Stomach (tissue), 9 donors: ENCODE measurements around the gene MORF4L2. TPM values are rescaled to one million over a fixed set of nuclear protein-coding genes. Genes with fewer than 3 reads are reported as not detected.

Source experiments
- DNase-seq, 2 donors: peaks; one replicate each; pipeline versions ENCODE4 v3.0.0 to v3.0.0-alpha.2; 2013 to 2019
- H3K27ac ChIP-seq, 5 donors: fragments of 200-600 bp in 4 of 5; sonication (generic) in 4 of 5; one replicate each; pipeline ENCODE4 v1.5.1; 2013 to 2019; ENCODE audit warnings: mild to moderate bottlenecking in 1 of 5, moderate library complexity in 1 of 5
- H3K27me3 ChIP-seq, 3 donors: fragments of 200-600 bp; sonication (generic); one replicate each; pipeline ENCODE4 v1.5.1; 2017 to 2019; ENCODE audit warnings: mixed run types in 1 of 3
- H3K36me3 ChIP-seq, 4 donors: fragments of 200-600 bp; sonication (generic); 1 replicate in 3 of 4; 2 replicates in 1 of 4; pipeline ENCODE4 v1.5.1; 2016 to 2019
- H3K4me1 ChIP-seq, 4 donors: fragments of 200-600 bp; sonication (generic); one replicate each; pipeline ENCODE4 v1.5.1; 2016 to 2019
- H3K4me3 ChIP-seq, 4 donors: fragments of 200-600 bp; sonication (generic) in 3 of 4; one replicate each; pipeline ENCODE4 v1.5.1; 2016 to 2019; ENCODE audit warnings: mild to moderate bottlenecking in 1 of 4
- H3K9me3 ChIP-seq, 4 donors: fragments of 200-600 bp; sonication (generic); one replicate each; pipeline ENCODE4 v1.5.1; 2016 to 2019
- EP300 ChIP-seq: sonication (generic); formaldehyde crosslinking; IDR thresholded peaks from one replicate; pipeline ENCODE4 v1.6.1; 2017; ENCODE audit warnings: antibody characterized with exemption
- POLR2A ChIP-seq, 4 donors: fragments of 450-650 bp; IDR thresholded peaks; one replicate each; pipeline ENCODE4 v1.6.1; 2016; ENCODE audit warnings: antibody characterized with exemption in 4 of 4, control low read depth in 2 of 4, mild to moderate bottlenecking in 1 of 4, moderate library complexity in 1 of 4
- POLR2AphosphoS5 ChIP-seq, 3 donors: sonication (generic); formaldehyde crosslinking; IDR thresholded peaks; one replicate each; pipeline ENCODE4 v1.6.1; 2016; ENCODE audit warnings: antibody characterized with exemption in 3 of 3
- WGBS, 5 donors: extraction: QIAGEN DNeasy Blood & Tissue Kit in 3 of 5; methylation state at CpG; one replicate each; pipeline versions ENCODE4 v1.1.5 to v1.1.7; 2013 to 2018; 5-methylcytosine and 5-hydroxymethylcytosine counted together
- intact Hi-C: fragments of 100-400 bp; cut with DNase I; formaldehyde crosslinking; loops from one replicate; pipeline ENCODE4 v1.15.1; 2023; ENCODE audit warnings: low total_unique reads
- polyA plus RNA-seq, 3 donors: library from polyadenylated mRNA; stranded (reverse); fragments of 200-250 nt; gene quantifications; one replicate each; pipeline ENCODE4 v1.2.3, GENCODE V29; 2013
- total RNA-seq, 5 donors: library from RNA; depleted of rRNA; stranded (reverse); fragments of >200 nt; gene quantifications; one replicate each; pipeline versions ENCODE4 v1.1.0 to v1.2.3, GENCODE V29; 2014 to 2016
- TF ChIP-seq, protein P1 (sequence below), 7 experiments: fragments of 450-650 bp in 4 of 7; fragments of 200-600 bp in 3 of 7; sonication (generic) in 3 of 7; IDR thresholded peaks; one replicate each; pipeline ENCODE4 v1.5.1; 2016 to 2019; ENCODE audit warnings: antibody characterized with exemption in 7 of 7, control low read depth in 2 of 7, mild to moderate bottlenecking in 1 of 7
- donor health status: healthy with polysubstance abuse.
- donor health status: Bipolar disorder and iron deficiency.
- donor health status: healthy.

MORF4L2 gene
- total and polyA plus RNA-seq, 8 donors = 104 to 441 (median 249) TPM

DNA sequence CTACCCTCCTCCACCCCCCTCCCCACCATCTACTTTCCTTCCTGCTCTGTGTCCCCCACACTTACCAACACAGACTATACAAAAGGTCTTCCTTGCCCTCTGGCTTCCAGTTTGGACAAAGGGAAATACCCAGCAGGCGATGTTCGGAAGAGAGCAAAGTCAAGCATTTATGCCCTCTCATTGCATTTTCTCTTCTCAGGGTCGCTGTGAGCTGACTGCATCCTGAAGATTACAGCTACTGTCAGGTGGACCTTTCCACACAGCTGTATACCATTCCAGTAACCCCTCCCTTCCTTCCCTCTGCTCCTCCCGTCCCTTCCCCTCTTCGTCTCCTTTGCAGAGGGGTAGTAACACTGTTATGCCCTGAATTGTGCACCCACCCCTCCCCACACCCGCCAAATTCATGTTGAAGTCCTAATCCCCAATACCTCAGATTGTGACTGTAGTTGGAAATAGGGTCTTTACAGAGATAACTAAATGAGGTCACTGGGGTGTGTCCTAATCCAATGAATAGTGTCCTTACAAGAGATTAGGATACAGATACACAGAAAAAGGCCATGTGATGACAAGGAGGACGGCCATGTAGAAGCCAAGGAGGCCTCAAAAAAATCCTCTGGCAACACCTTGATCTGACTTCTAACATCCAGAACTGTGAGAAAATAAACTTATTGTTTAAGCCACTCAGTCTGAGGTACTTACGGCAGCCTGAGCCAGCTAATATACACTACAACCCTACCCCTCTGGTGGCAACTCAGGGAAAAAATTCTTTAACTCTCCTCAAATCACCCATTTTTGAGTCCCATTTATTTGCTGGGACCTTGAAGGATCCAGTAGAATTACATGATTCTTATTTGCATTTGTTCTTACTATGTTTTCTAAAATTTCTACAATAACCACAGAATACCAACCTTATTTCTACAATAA lies 11.7 kb downstream of the MORF4L2 start:
- TF ChIP-seq EP300 = no peak
- no peak for TF ChIP-seq POLR2AphosphoS5 (IDR thresholded peaks at IDR 0.05)
- no peak for TF ChIP-seq POLR2A (IDR thresholded peaks at IDR 0.05)
- TF ChIP-seq, protein P1, sequence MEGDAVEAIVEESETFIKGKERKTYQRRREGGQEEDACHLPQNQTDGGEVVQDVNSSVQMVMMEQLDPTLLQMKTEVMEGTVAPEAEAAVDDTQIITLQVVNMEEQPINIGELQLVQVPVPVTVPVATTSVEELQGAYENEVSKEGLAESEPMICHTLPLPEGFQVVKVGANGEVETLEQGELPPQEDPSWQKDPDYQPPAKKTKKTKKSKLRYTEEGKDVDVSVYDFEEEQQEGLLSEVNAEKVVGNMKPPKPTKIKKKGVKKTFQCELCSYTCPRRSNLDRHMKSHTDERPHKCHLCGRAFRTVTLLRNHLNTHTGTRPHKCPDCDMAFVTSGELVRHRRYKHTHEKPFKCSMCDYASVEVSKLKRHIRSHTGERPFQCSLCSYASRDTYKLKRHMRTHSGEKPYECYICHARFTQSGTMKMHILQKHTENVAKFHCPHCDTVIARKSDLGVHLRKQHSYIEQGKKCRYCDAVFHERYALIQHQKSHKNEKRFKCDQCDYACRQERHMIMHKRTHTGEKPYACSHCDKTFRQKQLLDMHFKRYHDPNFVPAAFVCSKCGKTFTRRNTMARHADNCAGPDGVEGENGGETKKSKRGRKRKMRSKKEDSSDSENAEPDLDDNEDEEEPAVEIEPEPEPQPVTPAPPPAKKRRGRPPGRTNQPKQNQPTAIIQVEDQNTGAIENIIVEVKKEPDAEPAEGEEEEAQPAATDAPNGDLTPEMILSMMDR (IDR thresholded peaks at IDR 0.05) = no peak
- Histone ChIP-seq H3K27me3 (no peaks in the 10 kb centered on the region), H3K4me1 (no peaks in the 10 kb centered on the region), H3K36me3 (peaks cover 0 to 54% (median 39%) of the 10 kb centered on the region in 4 donors), H3K9me3 (no peaks in the 10 kb centered on the region), H3K27ac (no peak overlapping the region), H3K4me3 (no peak overlapping the region)
- WGBS, 5 donors = 71 to 89% (median 80%) methylated on average over 8 of the region's 8 CpGs
- intact Hi-C loops = no loop called here
- DNase-seq = no peak

- Histone ChIP-seq H3K4me1 (no peaks in the 10 kb centered on the region), H3K4me3 (no peak overlapping the region)
- intact Hi-C loops = no loop called here
These were observed 16.8 kb downstream of the MORF4L2 start for GRCh38 chrX:103669745-103670144.

DNA sequence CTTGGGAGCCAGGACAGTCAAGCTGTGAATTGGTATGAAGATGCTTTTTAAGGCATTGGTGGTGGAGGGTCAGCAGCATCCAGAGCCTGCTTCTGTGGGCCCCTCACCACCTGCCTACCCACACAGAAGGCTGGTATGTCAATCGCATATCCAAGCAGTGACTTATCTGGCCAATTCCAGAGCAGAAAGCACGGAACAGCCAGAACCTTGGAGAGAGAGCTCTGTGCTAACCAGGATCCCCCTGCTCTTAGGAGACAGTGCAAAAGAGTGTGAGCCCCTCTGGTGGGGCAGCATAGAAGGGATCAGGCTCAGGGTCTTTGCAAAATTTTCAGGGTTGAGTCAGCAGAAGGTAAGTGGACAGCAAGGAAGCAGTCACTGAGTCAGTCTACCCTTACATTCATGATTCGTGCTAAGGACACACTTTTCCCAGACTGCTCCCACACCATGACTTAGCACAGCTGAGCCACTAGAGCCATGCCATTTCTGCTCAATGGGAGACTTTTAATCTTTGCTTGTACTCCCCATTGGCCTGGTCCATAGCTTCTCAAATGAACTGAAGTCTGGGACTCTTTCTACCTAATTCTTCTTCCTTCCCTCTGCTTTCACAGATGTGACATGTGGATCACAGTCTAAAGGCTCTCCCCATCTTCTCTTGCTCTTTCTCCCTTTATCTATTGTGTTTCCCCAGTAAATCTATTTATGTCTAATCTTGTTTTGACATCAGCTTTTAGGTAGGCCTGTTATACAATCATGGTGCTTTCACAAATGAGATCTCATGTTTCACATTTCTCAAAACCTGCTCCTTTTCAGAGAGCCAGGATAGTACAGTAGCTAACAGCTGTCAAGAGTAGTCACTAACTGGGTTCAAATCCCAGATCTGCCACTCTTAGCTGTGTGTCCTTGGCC lies 20.0 kb downstream of the MORF4L2 start:
- TF ChIP-seq, protein P1 (IDR thresholded peaks at IDR 0.05) = no peak
- no peak for TF ChIP-seq POLR2A (IDR thresholded peaks at IDR 0.05)
- no peak for TF ChIP-seq EP300
- TF ChIP-seq POLR2AphosphoS5 (IDR thresholded peaks at IDR 0.05) = no peak
- Histone ChIP-seq H3K4me3 (no peak overlapping the region), H3K27ac (no peak overlapping the region), H3K36me3 (no peaks in the 10 kb centered on the region), H3K4me1 (peaks cover 0 to 8% (median 2%) of the 10 kb centered on the region in 4 donors), H3K9me3 (no peaks in the 10 kb centered on the region), H3K27me3 (peaks cover 0 to 11% (median 0%) of the 10 kb centered on the region in 3 donors)
- DNase-seq = no peak
- intact Hi-C loops = no loop called here
- WGBS, 5 donors = 63 to 100% (median 73%) methylated on average over 2 to 3 of the region's 3 CpGs

More at GRCh38 chrX:103669745-103670144, 16.8 kb downstream of the MORF4L2 start:
- Histone ChIP-seq H3K27me3 (no peaks in the 10 kb centered on the region), H3K36me3 (peaks cover 0 to 4% (median 1%) of the 10 kb centered on the region in 4 donors), H3K9me3 (no peaks in the 10 kb centered on the region), H3K27ac (no peak overlapping the region)
- WGBS, 5 donors = 61 to 74% (median 64%) methylated on average over 1 of the region's 1 CpG
- no peak for TF ChIP-seq EP300
- TF ChIP-seq, protein P1 (IDR thresholded peaks at IDR 0.05) = no peak
- TF ChIP-seq POLR2AphosphoS5 (IDR thresholded peaks at IDR 0.05) = no peak
- TF ChIP-seq POLR2A (IDR thresholded peaks at IDR 0.05) = no peak
- DNase-seq = no peak
